Spleen (tissue), 7 donors: Measurements from ENCODE around the gene PLA2G4A.

Experiments
- CTCF ChIP-seq, 11 experiments: fragments of 200-600 bp in 7 of 11; fragments of 450-650 bp in 4 of 11; sonication (generic) in 4 of 11; IDR thresholded peaks in 8 of 11; conservative IDR thresholded peaks in 3 of 11; 1 replicate in 7 of 11; 2 replicates in 4 of 11; pipeline versions ENCODE4 v1.4.0 to v1.8.0; 2016 to 2021; ENCODE audit warnings: antibody characterized with exemption in 11 of 11, inconsistent platforms in 4 of 11, mild to moderate bottlenecking in 1 of 11
- POLR2A ChIP-seq, 3 donors: fragments of 450-650 bp; IDR thresholded peaks; one replicate each; pipeline ENCODE4 v1.5.1; 2017; ENCODE audit warnings: antibody characterized with exemption in 3 of 3, mild to moderate bottlenecking in 1 of 3
- POLR2AphosphoS5 ChIP-seq, 3 donors: sonication (generic); formaldehyde crosslinking; IDR thresholded peaks; one replicate each; pipeline ENCODE4 v1.5.1; 2017; ENCODE audit warnings: antibody characterized with exemption in 3 of 3
- donor health status: DM: no; HTN: no; CAD: no; lungs with moderate emphysema.
- donor health status: DM: no; HTN: no; CAD: no.
- donor health status: DM: no; HTN: no; CAD: no.

- TF ChIP-seq CTCF (IDR thresholded peaks at IDR 0.05 in 8 of 11, conservative IDR thresholded peaks at IDR 0.05 in 3 of 11) (no peak), POLR2A (IDR thresholded peaks at IDR 0.05) (no peak), POLR2AphosphoS5 (IDR thresholded peaks at IDR 0.05) (no peak)
Measured at GRCh38 chr1:186783193-186783592, 45.6 kb upstream of the PLA2G4A start.
